IMR-90 (cell line): ENCODE measurements around the gene IRF2. TPM values are rescaled to one million over a fixed set of nuclear protein-coding genes. Genes with fewer than 3 reads are reported as not detected.

Source experiments
- ATAC-seq: fragments of 200-7000 bp; cut with Tn5 transposase; 2 replicates; pipeline ENCODE4 v1.9.1; 2020; ENCODE audit warnings: low read depth, mild to moderate bottlenecking, moderate library complexity
- BruUV-seq: library from RNA; stranded (reverse); fragments of 400-500 nt; replicated peaks from 2 replicates; lab custom pipeline; 2021; lab: Mats Ljungman, UMichigan
- CTCF ChIA-PET: fragments of 300-600 bp; formaldehyde crosslinking; extraction: SDS; loops from one replicate; lab custom pipeline; 2021; ENCODE audit warnings: antibody characterized with exemption; lab: Yijun Ruan, JAX
- POLR2A ChIA-PET: fragments of 300-600 bp; sonication (Branson Sonifier 250); formaldehyde crosslinking; loops from one replicate; lab custom pipeline; 2022; ENCODE audit warnings: antibody characterized with exemption; ENCODE audit not compliant: unreplicated experiment; lab: Charles Lee
- DNase-seq: peaks from one replicate; pipeline ENCODE4 v3.0.0; 2013
- H2AFZ ChIP-seq: replicated peaks from 2 replicates; pipeline ENCODE3; 2013; ENCODE audit warnings: low read length, mild to moderate bottlenecking; ENCODE audit not compliant: poor library complexity
- H2AK5ac ChIP-seq: 2 replicates; pipeline ENCODE4 v1.6.1; 2013; ENCODE audit warnings: low read depth, low read length, inconsistent platforms
- H2AK9ac ChIP-seq: replicated peaks from 2 replicates; pipeline ENCODE3; 2013; ENCODE audit warnings: mild to moderate bottlenecking, low read depth, low read length, moderate library complexity; ENCODE audit not compliant: poor library complexity
- H2BK120ac ChIP-seq: 2 replicates; pipeline ENCODE4 v1.6.1; 2013; ENCODE audit warnings: low read depth, low read length, inconsistent platforms
- H2BK15ac ChIP-seq: 3 replicates; pipeline ENCODE4 v1.6.1; 2013; ENCODE audit warnings: low read depth, low read length, inconsistent platforms
- H2BK20ac ChIP-seq: 2 replicates; pipeline ENCODE4 v1.6.1; 2013; ENCODE audit warnings: low read depth, mild to moderate bottlenecking, inconsistent platforms, low read length, moderate library complexity
- H2BK5ac ChIP-seq: 2 replicates; pipeline ENCODE4 v1.6.1; 2013; ENCODE audit warnings: mild to moderate bottlenecking, low read depth, low read length, inconsistent platforms; ENCODE audit not compliant: poor library complexity, severe bottlenecking
- H3K14ac ChIP-seq: replicated peaks from 2 replicates; pipeline ENCODE4 v1.6.1; 2013; ENCODE audit warnings: low read depth, low read length, inconsistent platforms
- H3K18ac ChIP-seq: 2 replicates; pipeline ENCODE4 v1.6.1; 2013; ENCODE audit warnings: low read depth, low read length, control low read depth
- H3K23ac ChIP-seq: 2 replicates; pipeline ENCODE4 v1.6.1; 2013; ENCODE audit warnings: low read depth, low read length, inconsistent platforms
- H3K27ac ChIP-seq: 2 replicates; pipeline ENCODE4 v1.5.1; 2013; ENCODE audit warnings: mild to moderate bottlenecking, control low read depth, low read length; ENCODE audit not compliant: insufficient read depth
- H3K27me3 ChIP-seq: 2 replicates; pipeline ENCODE4 v1.6.1; 2013; ENCODE audit warnings: low read length; ENCODE audit not compliant: control insufficient read depth, insufficient read depth
- H3K36me3 ChIP-seq: 2 replicates; pipeline ENCODE4 v1.6.1; 2013; ENCODE audit warnings: low read length, mixed read lengths; ENCODE audit not compliant: control insufficient read depth, insufficient read depth
- H3K4ac ChIP-seq: 2 replicates; pipeline ENCODE4 v1.6.1; 2013; ENCODE audit warnings: low read depth, low read length, inconsistent platforms
- H3K4me1 ChIP-seq: 2 replicates; pipeline ENCODE4 v1.6.1; 2013; ENCODE audit warnings: low read length, mixed read lengths; ENCODE audit not compliant: control insufficient read depth, insufficient read depth
- H3K4me2 ChIP-seq: 2 replicates; pipeline ENCODE4 v1.6.1; 2013; ENCODE audit warnings: low read depth, mild to moderate bottlenecking, control low read depth, low read length, moderate library complexity
- H3K4me3 ChIP-seq: 2 replicates; pipeline ENCODE4 v1.5.1; 2013; ENCODE audit warnings: low read depth, mild to moderate bottlenecking, control low read depth, low read length, moderate library complexity; ENCODE audit not compliant: insufficient read depth
- H3K56ac ChIP-seq: 2 replicates; pipeline ENCODE4 v1.6.1; 2013; ENCODE audit warnings: low read length, inconsistent platforms; ENCODE audit not compliant: insufficient read depth; ENCODE audit errors: extremely low read depth
- H3K79me1 ChIP-seq, 2 experiments: 2 replicates each; pipeline ENCODE4 v1.6.1; 2013; ENCODE audit warnings: low read length in 2 of 2, inconsistent platforms in 1 of 2, low read depth in 1 of 2
- H3K9ac ChIP-seq: 2 replicates; pipeline ENCODE4 v1.6.1; 2013; ENCODE audit warnings: low read depth, low read length, control low read depth
- H3K9me1 ChIP-seq: 2 replicates; pipeline ENCODE4 v1.6.1; 2013; ENCODE audit warnings: low read length, inconsistent platforms; ENCODE audit not compliant: insufficient read depth
- H3K9me3 ChIP-seq: 2 replicates; pipeline ENCODE4 v1.6.1; 2013; ENCODE audit warnings: low read length; ENCODE audit not compliant: control insufficient read depth, insufficient read depth
- H4K20me1 ChIP-seq: 2 replicates; pipeline ENCODE4 v1.6.1; 2013; ENCODE audit warnings: low read length, inconsistent platforms; ENCODE audit not compliant: insufficient read depth
- H4K5ac ChIP-seq: 2 replicates; pipeline ENCODE4 v1.6.1; 2013; ENCODE audit warnings: mild to moderate bottlenecking, low read depth, low read length, control low read depth
- H4K8ac ChIP-seq, 2 experiments: 2 replicates each; pipeline ENCODE4 v1.6.1; 2013; ENCODE audit warnings: low read depth in 2 of 2, low read length in 2 of 2, control low read depth in 1 of 2, inconsistent platforms in 1 of 2
- H4K91ac ChIP-seq: 2 replicates; pipeline ENCODE4 v1.6.1; 2013; ENCODE audit warnings: low read depth, low read length, inconsistent platforms; ENCODE audit not compliant: insufficient read depth
- BHLHE40 ChIP-seq: fragments of 150-350 bp; IDR thresholded peaks from 2 replicates; pipeline ENCODE4 v1.6.1; 2016; ENCODE audit warnings: mild to moderate bottlenecking, low read depth, low read length
- CEBPB ChIP-seq: IDR thresholded peaks from 2 replicates; pipeline ENCODE4 v1.6.1; 2012; ENCODE audit warnings: low read depth, low read length, improper control_type of control experiment
- CHD1 ChIP-seq: IDR thresholded peaks from 2 replicates; pipeline ENCODE4 v1.6.1; 2012; ENCODE audit warnings: low read depth, low read length, improper control_type of control experiment
- FOS ChIP-seq: fragments of 150-350 bp; IDR thresholded peaks from 2 replicates; pipeline ENCODE4 v1.6.1; 2016; ENCODE audit warnings: low read depth, low read length
- MAFK ChIP-seq: IDR thresholded peaks from 2 replicates; pipeline ENCODE4 v1.6.1; 2012; ENCODE audit warnings: low read depth, low read length, improper control_type of control experiment
- MAZ ChIP-seq: IDR thresholded peaks from 2 replicates; pipeline ENCODE4 v1.6.1; 2012; ENCODE audit warnings: low read depth, mild to moderate bottlenecking, low read length, improper control_type of control experiment, moderate library complexity, borderline replicate concordance
- MXI1 ChIP-seq: IDR thresholded peaks from 2 replicates; pipeline ENCODE4 v1.6.1; 2012; ENCODE audit warnings: low read depth, mild to moderate bottlenecking, low read length, moderate library complexity, borderline replicate concordance
- NFE2L2 ChIP-seq: fragments of 150-350 bp; IDR thresholded peaks from 2 replicates; pipeline ENCODE4 v1.6.1; 2016; ENCODE audit warnings: low read depth, mild to moderate bottlenecking, low read length
- POLR2A ChIP-seq: IDR thresholded peaks from 2 replicates; pipeline ENCODE4 v1.6.1; 2012; ENCODE audit warnings: mild to moderate bottlenecking, low read depth, low read length
- RAD21 ChIP-seq: IDR thresholded peaks from 2 replicates; pipeline ENCODE4 v1.6.1; 2012; ENCODE audit warnings: low read length, improper control_type of control experiment
- RCOR1 ChIP-seq: IDR thresholded peaks from 2 replicates; pipeline ENCODE4 v1.6.1; 2012; ENCODE audit warnings: mild to moderate bottlenecking, low read length, improper control_type of control experiment; ENCODE audit not compliant: insufficient replicate concordance
- RFX5 ChIP-seq: IDR thresholded peaks from 2 replicates; pipeline ENCODE4 v1.8.0; 2012; ENCODE audit warnings: low read depth, mild to moderate bottlenecking, low read length, moderate library complexity
- SMC3 ChIP-seq: fragments of 150-350 bp; IDR thresholded peaks from 2 replicates; pipeline ENCODE4 v1.6.1; 2016; ENCODE audit warnings: low read depth, mild to moderate bottlenecking, antibody characterized with exemption, low read length, moderate library complexity
- WGBS, 2 experiments: methylation state at CpG; one replicate each; pipeline versions ENCODE4 v1.1.5 to v1.1.7; 2013; ENCODE audit warnings: missing lambda C conversion rate in 2 of 2; ENCODE audit not compliant: insufficient read length in 1 of 2; ENCODE audit errors: extremely low coverage in 2 of 2; 5-methylcytosine and 5-hydroxymethylcytosine counted together
- dilution Hi-C: fragments of 300-500 bp; cut with HindIII; formaldehyde crosslinking; loops from one replicate; pipeline ENCODE4 v1.14.3; 2018; ENCODE audit warnings: low sequenced_read_pairs; ENCODE audit not compliant: unreplicated experiment
- in situ Hi-C: fragments of 300-500 bp; cut with MboI; formaldehyde crosslinking; loops from 3 replicates; pipeline ENCODE4 v1.14.3; 2019; ENCODE audit warnings: low sequenced_read_pairs, inconsistent platforms, mixed read lengths
- intact Hi-C: fragments of 100-400 bp; cut with micrococcal nuclease; formaldehyde crosslinking; loops from 2 replicates; pipeline ENCODE4 v1.10.0; 2022
- polyA plus RNA-seq, 3 experiments: library from polyadenylated mRNA; depleted of rRNA; stranded (reverse); fragments of >200 nt; gene quantifications; 2 replicates each; pipeline ENCODE4 v1.2.3, GENCODE V29; 2012; ENCODE audit warnings: low replicate concordance in 1 of 3
- total RNA-seq: library from RNA; depleted of rRNA; stranded (reverse); fragments of >200 nt; gene quantifications from 2 replicates; pipeline ENCODE4 v1.2.3, GENCODE V29; 2012
- TF ChIP-seq, protein P1 (sequence below): fragments of 150-350 bp; IDR thresholded peaks from 2 replicates; pipeline ENCODE4 v1.6.1; 2017; ENCODE audit warnings: mild to moderate bottlenecking, antibody characterized with exemption, low read length, low read depth
- TF ChIP-seq, protein P2 (sequence below): fragments of 150-350 bp; IDR thresholded peaks from 2 replicates; pipeline ENCODE4 v1.6.1; 2016; ENCODE audit warnings: low read depth, mild to moderate bottlenecking, low read length, moderate library complexity, borderline replicate concordance
- TF ChIP-seq, protein P3 (sequence below): conservative IDR thresholded peaks from 2 replicates; pipeline ENCODE4 v1.5.1; 2012; ENCODE audit warnings: mild to moderate bottlenecking, low read depth, low read length, improper control_type of control experiment

Gene IRF2
- total and polyA plus RNA-seq, 2 of the 4 experiments (the other 2 are of a cell fraction), result 16.5 to 21.9 TPM

DNA sequence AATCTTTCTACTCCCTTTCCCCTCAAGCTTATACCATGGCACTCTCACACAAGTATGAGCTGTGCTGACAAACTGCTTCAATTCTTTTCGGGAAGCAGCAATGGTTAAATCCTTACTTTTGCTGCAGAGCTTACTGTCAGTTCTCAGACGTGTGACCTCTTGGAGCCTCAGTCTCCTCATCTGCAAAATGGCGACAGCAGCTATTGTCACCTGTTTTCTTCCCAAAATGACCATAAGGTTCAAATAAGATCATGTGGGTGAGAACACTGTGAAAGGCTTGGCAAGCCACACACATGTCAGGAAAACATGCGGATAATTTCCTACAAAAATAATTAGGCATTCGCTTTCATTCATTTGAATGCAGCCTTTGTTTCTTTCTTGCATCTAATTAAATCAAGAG lies 36.8 kb upstream of the IRF2 start:
- Histone ChIP-seq H4K20me1 (no peaks in the 10 kb centered on the region), H2BK5ac (no peak overlapping the region), H2BK20ac (no peak overlapping the region), H3K9ac (no peak overlapping the region), H4K8ac (no peak overlapping the region), H4K5ac (no peak overlapping the region), H3K4me1 (peaks cover 12% of the 10 kb centered on the region), H2AFZ (no peak overlapping the region), H3K4ac (no peak overlapping the region), H3K4me3 (no peak overlapping the region), H3K9me3 (peaks cover 4% of the 10 kb centered on the region; the same call in 1 of the 2 replicates), H4K91ac (no peak overlapping the region), H3K79me1 (no peaks in the 10 kb centered on the region), H3K36me3 (no peaks in the 10 kb centered on the region), H3K9me1 (peaks cover 4% of the 10 kb centered on the region; the same call in 1 of the 2 replicates), H3K56ac (no peak overlapping the region), H3K27ac (no peak overlapping the region), H2BK15ac (no peak overlapping the region), H3K14ac (no peak overlapping the region), H3K27me3 (no peaks in the 10 kb centered on the region), H3K18ac (no peak overlapping the region), H2AK9ac (no peak overlapping the region), H2AK5ac (no peak overlapping the region), H2BK120ac (no peak overlapping the region), H3K4me2 (no peak overlapping the region), H3K23ac (no peak overlapping the region)
- no peak for DNase-seq
- TF ChIP-seq FOS (no peak), CHD1 (no peak), MAZ (no peak), MAFK (no peak), RCOR1 (no peak), NFE2L2 (no peak), MXI1 (no peak), POLR2A (no peak), RAD21 (no peak), BHLHE40 (no peak), SMC3 (no peak), CEBPB (no peak), RFX5 (no peak)
- TF ChIP-seq, protein P1, sequence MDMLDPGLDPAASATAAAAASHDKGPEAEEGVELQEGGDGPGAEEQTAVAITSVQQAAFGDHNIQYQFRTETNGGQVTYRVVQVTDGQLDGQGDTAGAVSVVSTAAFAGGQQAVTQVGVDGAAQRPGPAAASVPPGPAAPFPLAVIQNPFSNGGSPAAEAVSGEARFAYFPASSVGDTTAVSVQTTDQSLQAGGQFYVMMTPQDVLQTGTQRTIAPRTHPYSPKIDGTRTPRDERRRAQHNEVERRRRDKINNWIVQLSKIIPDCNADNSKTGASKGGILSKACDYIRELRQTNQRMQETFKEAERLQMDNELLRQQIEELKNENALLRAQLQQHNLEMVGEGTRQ, result no peak
- TF ChIP-seq, protein P2, sequence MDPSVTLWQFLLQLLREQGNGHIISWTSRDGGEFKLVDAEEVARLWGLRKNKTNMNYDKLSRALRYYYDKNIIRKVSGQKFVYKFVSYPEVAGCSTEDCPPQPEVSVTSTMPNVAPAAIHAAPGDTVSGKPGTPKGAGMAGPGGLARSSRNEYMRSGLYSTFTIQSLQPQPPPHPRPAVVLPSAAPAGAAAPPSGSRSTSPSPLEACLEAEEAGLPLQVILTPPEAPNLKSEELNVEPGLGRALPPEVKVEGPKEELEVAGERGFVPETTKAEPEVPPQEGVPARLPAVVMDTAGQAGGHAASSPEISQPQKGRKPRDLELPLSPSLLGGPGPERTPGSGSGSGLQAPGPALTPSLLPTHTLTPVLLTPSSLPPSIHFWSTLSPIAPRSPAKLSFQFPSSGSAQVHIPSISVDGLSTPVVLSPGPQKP, result no peak
- TF ChIP-seq, protein P3, sequence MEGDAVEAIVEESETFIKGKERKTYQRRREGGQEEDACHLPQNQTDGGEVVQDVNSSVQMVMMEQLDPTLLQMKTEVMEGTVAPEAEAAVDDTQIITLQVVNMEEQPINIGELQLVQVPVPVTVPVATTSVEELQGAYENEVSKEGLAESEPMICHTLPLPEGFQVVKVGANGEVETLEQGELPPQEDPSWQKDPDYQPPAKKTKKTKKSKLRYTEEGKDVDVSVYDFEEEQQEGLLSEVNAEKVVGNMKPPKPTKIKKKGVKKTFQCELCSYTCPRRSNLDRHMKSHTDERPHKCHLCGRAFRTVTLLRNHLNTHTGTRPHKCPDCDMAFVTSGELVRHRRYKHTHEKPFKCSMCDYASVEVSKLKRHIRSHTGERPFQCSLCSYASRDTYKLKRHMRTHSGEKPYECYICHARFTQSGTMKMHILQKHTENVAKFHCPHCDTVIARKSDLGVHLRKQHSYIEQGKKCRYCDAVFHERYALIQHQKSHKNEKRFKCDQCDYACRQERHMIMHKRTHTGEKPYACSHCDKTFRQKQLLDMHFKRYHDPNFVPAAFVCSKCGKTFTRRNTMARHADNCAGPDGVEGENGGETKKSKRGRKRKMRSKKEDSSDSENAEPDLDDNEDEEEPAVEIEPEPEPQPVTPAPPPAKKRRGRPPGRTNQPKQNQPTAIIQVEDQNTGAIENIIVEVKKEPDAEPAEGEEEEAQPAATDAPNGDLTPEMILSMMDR, result no peak
- in situ Hi-C loops (no loop called here), dilution Hi-C loops (no loop called here), intact Hi-C loops (no loop called here)
- no TSS peak for BruUV-seq
- POLR2A ChIA-PET, result no interaction called here
- 78% methylated on average over 2 of the region's 5 CpGs; no CpG with 5 or more reads in 1 of the 2 experiments for whole genome bisulfite sequencing, 2 experiments
- CTCF ChIA-PET, result interaction anchor here (1.0 kb wide), 1 partner anchor 343 kb away, joined by 3 read pairs; no protein-coding TSS in a partner anchor
- no peak for ATAC-seq
